HepG2 (cell line): ENCODE measurements around the gene CCDC57. TPM values are rescaled to one million over a fixed set of nuclear protein-coding genes. Genes with fewer than 3 reads are reported as not detected.
A peak's percentile ranks its signal among the peaks of the same experiment; 100 is the strongest.

Experiments used
- ATAC-seq: fragments of 200-7000 bp; cut with Tn5 transposase; 3 replicates; pipeline ENCODE4 v1.9.1; 2020; ENCODE audit warnings: mild to moderate bottlenecking, moderate library complexity
- BruUV-seq: library from RNA; stranded (reverse); fragments of 400-500 nt; replicated peaks from 2 replicates; lab custom pipeline; 2021; lab: Mats Ljungman, UMichigan
- CTCF ChIA-PET: fragments of 300-600 bp; formaldehyde crosslinking; extraction: SDS; loops from one replicate; lab custom pipeline; 2021; ENCODE audit warnings: low total read pairs, inconsistent platforms, low intra/inter-chr PET ratio; lab: Yijun Ruan, JAX
- POLR2A ChIA-PET: fragments of 350-600 bp; sonication (Branson Sonifier 250); formaldehyde crosslinking; loops from one replicate; lab custom pipeline; 2020; ENCODE audit warnings: antibody characterized with exemption, inconsistent platforms; lab: Yijun Ruan, JAX
- DNase-seq: peaks from one replicate; pipeline ENCODE4 v3.0.0-alpha.2; 2015; ENCODE audit warnings: low spot score
- FAIRE-seq: peaks from 3 replicates; lab custom pipeline; 2011; peaks lifted over from hg19 to GRCh38; lab: Jason Lieb, UNC
- H2AFZ ChIP-seq: one replicate; pipeline ENCODE4 v1.6.1; 2011; ENCODE audit warnings: low read length, inconsistent platforms
- H3K27ac ChIP-seq: fragments of 300-600 bp; 3 replicates; pipeline ENCODE4 v1.8.0; 2011; ENCODE audit warnings: mixed run types, mild to moderate bottlenecking, mixed read lengths, low read length, inconsistent platforms; ENCODE audit not compliant: insufficient read depth; ENCODE audit errors: extremely low read length
- H3K27me3 ChIP-seq, 2 experiments: fragments of 200-600 bp in 1 of 2; 2 replicates in 1 of 2; 3 replicates in 1 of 2; pipeline versions ENCODE4 v1.6.0 to v1.8.0; 2011; ENCODE audit warnings: low read length in 2 of 2, mild to moderate bottlenecking in 2 of 2, moderate library complexity in 2 of 2, inconsistent platforms in 1 of 2; ENCODE audit not compliant: insufficient read depth in 2 of 2, control insufficient read depth in 1 of 2
- H3K36me3 ChIP-seq, 2 experiments: fragments of 200-600 bp in 1 of 2; replicated peaks in 1 of 2; 2 replicates in 1 of 2; 3 replicates in 1 of 2; pipeline versions ENCODE4 v1.5.1 to v1.8.0; 2011; ENCODE audit warnings: low read length in 2 of 2, inconsistent platforms in 1 of 2; ENCODE audit not compliant: insufficient read depth in 2 of 2, control insufficient read depth in 1 of 2
- H3K4me1 ChIP-seq: 2 replicates; pipeline ENCODE4 v1.5.1; 2012; ENCODE audit warnings: low read length, inconsistent platforms; ENCODE audit not compliant: insufficient read depth
- H3K4me2 ChIP-seq: 2 replicates; pipeline ENCODE4 v1.6.0; 2011; ENCODE audit warnings: low read depth, low read length, inconsistent platforms
- H3K4me3 ChIP-seq, 3 experiments: fragments of 200-600 bp in 1 of 3; sonication (generic), shearing (Covaris generic) in 1 of 3; replicated peaks in 1 of 3; 2 replicates each; pipeline ENCODE4 v1.5.1; 2011 to 2016; ENCODE audit warnings: low read length in 3 of 3, inconsistent platforms in 2 of 3, low read depth in 2 of 3, mild to moderate bottlenecking in 2 of 3, control low read depth in 1 of 3, mixed read lengths in 1 of 3; ENCODE audit not compliant: insufficient read depth in 1 of 3
- H3K79me2 ChIP-seq: one replicate; pipeline ENCODE4 v1.6.1; 2011; ENCODE audit warnings: low read length, inconsistent platforms; ENCODE audit not compliant: insufficient read depth
- H3K9ac ChIP-seq: 2 replicates; pipeline ENCODE4 v1.6.0; 2011; ENCODE audit warnings: mild to moderate bottlenecking, low read depth, low read length, inconsistent platforms; ENCODE audit not compliant: insufficient read depth
- H3K9me3 ChIP-seq: 2 replicates; pipeline ENCODE4 v1.5.1; 2012; ENCODE audit warnings: mild to moderate bottlenecking, low read length
- H4K20me1 ChIP-seq: 2 replicates; pipeline ENCODE4 v1.6.0; 2011; ENCODE audit warnings: inconsistent platforms, mild to moderate bottlenecking, low read length, moderate library complexity; ENCODE audit not compliant: insufficient read depth
- ETV5 ChIP-seq: IDR thresholded peaks from 2 replicates; pipeline ENCODE4 v1.6.1; 2018; ENCODE audit warnings: missing biosample characterization, missing genetic modification reagents, inconsistent platforms, borderline replicate concordance
- LRRFIP1 ChIP-seq: sonication (generic); formaldehyde crosslinking; conservative IDR thresholded peaks from 2 replicates; pipeline ENCODE4 v1.4.0; 2020; ENCODE audit warnings: missing genetic modification reagents
- ZNF546 ChIP-seq: sonication (generic); formaldehyde crosslinking; conservative IDR thresholded peaks from 2 replicates; pipeline ENCODE4 v1.8.1; 2023; ENCODE audit warnings: mild to moderate bottlenecking, missing genetic modification reagents
- ZNF574 ChIP-seq: sonication (generic); formaldehyde crosslinking; IDR thresholded peaks from 2 replicates; pipeline ENCODE4 v1.4.0; 2020; ENCODE audit warnings: missing genetic modification reagents
- ZNF615 ChIP-seq: sonication (generic); formaldehyde crosslinking; IDR thresholded peaks from 2 replicates; pipeline ENCODE4 v1.5.0; 2020; ENCODE audit warnings: mild to moderate bottlenecking, missing genetic modification reagents, borderline replicate concordance
- ZNF691 ChIP-seq: sonication (generic); formaldehyde crosslinking; IDR thresholded peaks from 2 replicates; pipeline ENCODE4 v1.4.0; 2020; ENCODE audit warnings: missing genetic modification reagents, low read depth, mild to moderate bottlenecking, borderline replicate concordance
- WGBS: methylation state at CpG from one replicate; pipeline ENCODE4 v1.1.6; 2017; ENCODE audit warnings: low lambda C conversion rate; 5-methylcytosine and 5-hydroxymethylcytosine counted together
- in situ Hi-C: cut with HindIII; loops from 2 replicates; pipeline ENCODE4 v1.10.0; 2017; ENCODE audit warnings: low pct_unique_long_range_greater_than_20kb; ENCODE audit not compliant: extremely low pct_ligation_motif_present
- intact Hi-C: fragments of 100-400 bp; cut with micrococcal nuclease; formaldehyde crosslinking; loops from one replicate; pipeline ENCODE4 v1.10.0; 2022; ENCODE audit not compliant: unreplicated experiment
- polyA plus RNA-seq, 8 experiments: library from polyadenylated mRNA; depleted of rRNA in 3 of 8; stranded (reverse) in 7 of 8; unstranded in 1 of 8; fragments of >200 nt; fragmentation: Illumina TruSeq in 4 of 8; extraction: Trizol in 4 of 8; gene quantifications; 2 replicates each; pipeline versions ENCODE4 v1.2.1 to v1.2.3, GENCODE V29; 2011 to 2016; ENCODE audit warnings: low read depth in 4 of 8, missing spikeins in 1 of 8, mixed read lengths in 1 of 8; ENCODE audit not compliant: insufficient read depth in 1 of 8
- total RNA-seq, 5 experiments: library from RNA; depleted of rRNA; stranded (reverse); fragments of >200 nt; fragmentation: Illumina TruSeq; extraction: Trizol; gene quantifications; 2 replicates each; pipeline ENCODE4 v1.2.3, GENCODE V29; 2016; ENCODE audit warnings: low read depth in 1 of 5

The CCDC57 gene
- total and polyA plus RNA-seq, 2 of the 13 experiments (the other 11 are each of a cell fraction or from before 2014, with no cell fraction given), result 59.3 to 59.9 TPM

- no peak overlapping the region for H3K9ac ChIP-seq
- H3K36me3 ChIP-seq, result peaks cover 2 to 3% of the 10 kb centered on the region in 2 experiments; a peak in 2 of 5 replicates
- ChIA-PET POLR2A (interaction anchor here (0.8 to 2.0 kb wide), 12 partner anchors 9 to 168 kb away, joined by 3 to 28 read pairs (median 3); partner anchors contain the start of genes DCXR and SLC16A3), CTCF (interaction anchor here (0.6 to 1.5 kb wide), 4 partner anchors 11 to 115 kb away, joined by 3 to 7 read pairs (median 4); no protein-coding TSS in a partner anchor)
- DNase-seq, result no peak
- BruUV-seq, result no TSS peak
- WGBS, result 78% methylated on average over 16 of the region's 25 CpGs
- H3K4me1 ChIP-seq, result peaks cover 20% of the 10 kb centered on the region
- no peak overlapping the region for H2AFZ ChIP-seq
- no peaks in the 10 kb centered on the region for H3K9me3 ChIP-seq
- H4K20me1 ChIP-seq, result no peaks in the 10 kb centered on the region
- in situ Hi-C loops, result no loop called here
- H3K79me2 ChIP-seq, result no peaks in the 10 kb centered on the region
- H3K4me3 ChIP-seq, result no peak overlapping the region
- ATAC-seq, result peak; percentile 43
- H3K4me2 ChIP-seq, result no peak overlapping the region
- no peak for FAIRE-seq
- H3K27ac ChIP-seq, result no peak overlapping the region
- intact Hi-C loops, result no loop called here
- no peaks in the 10 kb centered on the region for H3K27me3 ChIP-seq
- TF ChIP-seq ETV5 (CRISPR knock-in tag) (0 out of 2 replicates have a peak, but pooled peaks have one; percentile 30), ZNF546 (CRISPR knock-in tag) (no peak), ZNF574 (no peak), ZNF691 (CRISPR knock-in tag) (no peak), LRRFIP1 (CRISPR knock-in tag) (no peak), ZNF615 (CRISPR knock-in tag) (no peak)
These were observed 7.6 kb downstream of the CCDC57 start for GRCh38 chr17:82204831-82205719.
